Mesendoderm (in vitro differentiated cells): ENCODE results near the gene PARP14.

Experiments used
- DNase-seq: peaks from one replicate; pipeline ENCODE4 v3.0.0; 2013
- H2AK5ac ChIP-seq: 2 replicates; pipeline ENCODE4 v1.6.1; 2013; ENCODE audit warnings: low read length, inconsistent platforms
- H2BK120ac ChIP-seq: 2 replicates; pipeline ENCODE4 v1.6.1; 2013; ENCODE audit warnings: low read depth, mild to moderate bottlenecking, low read length, moderate library complexity, mixed read lengths
- H2BK15ac ChIP-seq: replicated peaks from 2 replicates; pipeline ENCODE4 v1.6.1; 2013; ENCODE audit warnings: low read depth, mild to moderate bottlenecking, moderate library complexity
- H2BK5ac ChIP-seq: 2 replicates; pipeline ENCODE4 v1.6.1; 2013; ENCODE audit warnings: low read length, inconsistent platforms
- H3K18ac ChIP-seq: 2 replicates; pipeline ENCODE4 v1.6.1; 2013; ENCODE audit warnings: mild to moderate bottlenecking, low read length, mixed read lengths
- H3K23ac ChIP-seq: one replicate; pipeline ENCODE4 v1.6.1; 2013; ENCODE audit warnings: low read length
- H3K27ac ChIP-seq: 2 replicates; pipeline ENCODE4 v1.5.1; 2013; ENCODE audit warnings: low read depth, mild to moderate bottlenecking, inconsistent platforms, low read length, moderate library complexity
- H3K27me3 ChIP-seq: 2 replicates; pipeline ENCODE4 v1.6.1; 2013; ENCODE audit warnings: low read length, control low read depth, mild to moderate bottlenecking, inconsistent platforms; ENCODE audit not compliant: insufficient read depth, poor library complexity
- H3K36me3 ChIP-seq: 2 replicates; pipeline ENCODE4 v1.6.1; 2013; ENCODE audit warnings: low read length, inconsistent platforms; ENCODE audit not compliant: control insufficient read depth, insufficient read depth
- H3K4ac ChIP-seq: one replicate; pipeline ENCODE4 v1.6.1; 2013; ENCODE audit warnings: low read depth, mild to moderate bottlenecking, low read length, moderate library complexity
- H3K4me1 ChIP-seq: 2 replicates; pipeline ENCODE4 v1.6.1; 2013; ENCODE audit warnings: low read depth, low read length, inconsistent platforms; ENCODE audit not compliant: control insufficient read depth
- H3K4me2 ChIP-seq: 2 replicates; pipeline ENCODE4 v1.6.1; 2013; ENCODE audit warnings: low read length
- H3K4me3 ChIP-seq: 2 replicates; pipeline ENCODE4 v1.5.1; 2013; ENCODE audit warnings: mild to moderate bottlenecking, low read length
- H3K56ac ChIP-seq: one replicate; pipeline ENCODE4 v1.6.1; 2013; ENCODE audit warnings: low read length
- H3K79me1 ChIP-seq: 2 replicates; pipeline ENCODE4 v1.6.1; 2013; ENCODE audit warnings: low read length, inconsistent platforms
- H3K79me2 ChIP-seq: 2 replicates; pipeline ENCODE4 v1.6.1; 2013; ENCODE audit warnings: mild to moderate bottlenecking, low read length; ENCODE audit not compliant: control insufficient read depth, insufficient read depth
- H3K9ac ChIP-seq: 2 replicates; pipeline ENCODE4 v1.6.1; 2013; ENCODE audit warnings: low read length, inconsistent platforms
- H4K5ac ChIP-seq: one replicate; pipeline ENCODE4 v1.6.1; 2013; ENCODE audit warnings: low read length
- H4K8ac ChIP-seq: one replicate; pipeline ENCODE4 v1.6.1; 2013; ENCODE audit warnings: low read depth, mild to moderate bottlenecking, control low read depth, low read length, moderate library complexity
- WGBS: extraction: QIAGEN DNeasy Blood & Tissue Kit; methylation state at CpG from one replicate; pipeline ENCODE4 v1.1.7; 2013; ENCODE audit warnings: low lambda C conversion rate, missing lambda C conversion rate; ENCODE audit not compliant: insufficient coverage; ENCODE audit errors: extremely low coverage; 5-methylcytosine and 5-hydroxymethylcytosine counted together

Gene PARP14

GRCh38 chr3:122770521-122771202, 90.0 kb downstream of the PARP14 start:
- H2BK120ac ChIP-seq, result no peak overlapping the region
- H3K9ac ChIP-seq, result no peak overlapping the region
- no CpG with 5 or more reads among the region's 5 CpGs for WGBS
- H3K18ac ChIP-seq, result no peak overlapping the region
- H3K27ac ChIP-seq, result no peak overlapping the region
- DNase-seq, result no peak
- H3K4me2 ChIP-seq, result no peak overlapping the region
- no peak overlapping the region for H3K56ac ChIP-seq
- no peaks in the 10 kb centered on the region for H3K79me1 ChIP-seq
- no peak overlapping the region for H4K5ac ChIP-seq
- H2BK5ac ChIP-seq, result no peak overlapping the region
- no peaks in the 10 kb centered on the region for H3K79me2 ChIP-seq
- H2AK5ac ChIP-seq, result no peak overlapping the region
- no peak overlapping the region for H3K4ac ChIP-seq
- no peak overlapping the region for H3K4me3 ChIP-seq
- peak overlapping the region; percentile 56 for H4K8ac ChIP-seq
- no peaks in the 10 kb centered on the region for H3K27me3 ChIP-seq
- H2BK15ac ChIP-seq, result no peak overlapping the region
- no peaks in the 10 kb centered on the region for H3K4me1 ChIP-seq
- no peaks in the 10 kb centered on the region for H3K36me3 ChIP-seq
- H3K23ac ChIP-seq, result no peak overlapping the region

GRCh38 chr3:122772827-122773226, 92.2 kb downstream of the PARP14 start:
- H4K8ac ChIP-seq, result no peak overlapping the region
- H2BK5ac ChIP-seq, result no peak overlapping the region
- no peak overlapping the region for H3K27ac ChIP-seq
- no peak overlapping the region for H3K4me3 ChIP-seq
- no peaks in the 10 kb centered on the region for H3K4me1 ChIP-seq
- no peak overlapping the region for H2BK120ac ChIP-seq
- no peak for DNase-seq
- no peak overlapping the region for H3K9ac ChIP-seq
- no peaks in the 10 kb centered on the region for H3K36me3 ChIP-seq
- H3K79me2 ChIP-seq, result no peaks in the 10 kb centered on the region
- H3K79me1 ChIP-seq, result no peaks in the 10 kb centered on the region
- H3K4ac ChIP-seq, result no peak overlapping the region
- no peak overlapping the region for H4K5ac ChIP-seq
- no CpG with 5 or more reads among the region's 1 CpG for WGBS
- H3K4me2 ChIP-seq, result no peak overlapping the region
- no peak overlapping the region for H3K56ac ChIP-seq
- no peak overlapping the region for H3K18ac ChIP-seq
- H3K27me3 ChIP-seq, result no peaks in the 10 kb centered on the region
- H2BK15ac ChIP-seq, result no peak overlapping the region
- H3K23ac ChIP-seq, result no peak overlapping the region
- H2AK5ac ChIP-seq, result no peak overlapping the region

- Histone ChIP-seq H3K4me2 (no peak overlapping the region), H3K56ac (no peak overlapping the region), H2BK15ac (no peak overlapping the region), H2BK5ac (no peak overlapping the region), H4K5ac (no peak overlapping the region), H3K36me3 (no peaks in the 10 kb centered on the region), H3K4me1 (no peaks in the 10 kb centered on the region), H2AK5ac (no peak overlapping the region), H2BK120ac (no peak overlapping the region), H3K18ac (no peak overlapping the region), H3K4me3 (no peak overlapping the region), H4K8ac (no peak overlapping the region), H3K79me2 (no peaks in the 10 kb centered on the region), H3K23ac (no peak overlapping the region), H3K4ac (no peak overlapping the region), H3K27me3 (no peaks in the 10 kb centered on the region), H3K27ac (no peak overlapping the region), H3K79me1 (no peaks in the 10 kb centered on the region), H3K9ac (no peak overlapping the region)
- WGBS, result no CpG with 5 or more reads among the region's 3 CpGs
- no peak for DNase-seq
Observed at GRCh38 chr3:122773944-122774509, 93.4 kb downstream of the PARP14 start.

GRCh38 chr3:122774564-122774963, 93.9 kb downstream of the PARP14 start:
- H3K4me2 ChIP-seq, result no peak overlapping the region
- no peak overlapping the region for H4K8ac ChIP-seq
- peak; percentile 59 for DNase-seq
- no peaks in the 10 kb centered on the region for H3K79me2 ChIP-seq
- no peak overlapping the region for H2BK15ac ChIP-seq
- H3K27ac ChIP-seq, result no peak overlapping the region
- no peak overlapping the region for H3K23ac ChIP-seq
- H3K18ac ChIP-seq, result no peak overlapping the region
- H3K4me1 ChIP-seq, result no peaks in the 10 kb centered on the region
- H2BK120ac ChIP-seq, result no peak overlapping the region
- H3K4me3 ChIP-seq, result no peak overlapping the region
- no peak overlapping the region for H2BK5ac ChIP-seq
- no peak overlapping the region for H4K5ac ChIP-seq
- no CpG with 5 or more reads among the region's 3 CpGs for WGBS
- no peaks in the 10 kb centered on the region for H3K27me3 ChIP-seq
- no peaks in the 10 kb centered on the region for H3K79me1 ChIP-seq
- no peak overlapping the region for H2AK5ac ChIP-seq
- H3K56ac ChIP-seq, result no peak overlapping the region
- H3K4ac ChIP-seq, result no peak overlapping the region
- no peak overlapping the region for H3K9ac ChIP-seq
- H3K36me3 ChIP-seq, result no peaks in the 10 kb centered on the region

GRCh38 chr3:122776675-122777468, 96.2 kb downstream of the PARP14 start:
- H3K79me2 ChIP-seq, result no peaks in the 10 kb centered on the region
- WGBS, result no CpG with 5 or more reads among the region's 5 CpGs

More at GRCh38 chr3:122776675-122777468, 96.2 kb downstream of the PARP14 start:
- Histone ChIP-seq H3K79me1 (no peaks in the 10 kb centered on the region), H2BK5ac (no peak overlapping the region), H3K4me1 (no peaks in the 10 kb centered on the region), H4K8ac (no peak overlapping the region), H2BK120ac (no peak overlapping the region), H3K36me3 (no peaks in the 10 kb centered on the region), H3K18ac (no peak overlapping the region), H3K4me3 (no peak overlapping the region), H4K5ac (no peak overlapping the region), H3K4me2 (no peak overlapping the region), H3K56ac (no peak overlapping the region), H3K27me3 (no peaks in the 10 kb centered on the region), H3K23ac (no peak overlapping the region), H3K27ac (no peak overlapping the region), H2AK5ac (no peak overlapping the region), H3K4ac (no peak overlapping the region), H2BK15ac (no peak overlapping the region), H3K9ac (no peak overlapping the region)
- no peak for DNase-seq
